Measurements from ENCODE around the gene NT5DC2.

NT5DC2 gene

GRCh38 chr3:52524752-52525679, 8.6 kb downstream of the NT5DC2 start:
- DNase-seq, result no peak

GRCh38 chr3:52524258-52524751, 9.4 kb downstream of the NT5DC2 start:
- no peak for DNase-seq

- no peak for DNase-seq
These were observed 10.0 kb downstream of the NT5DC2 start for GRCh38 chr3:52523386-52524257.

- no peak for DNase-seq
These were observed 10.9 kb downstream of the NT5DC2 start for GRCh38 chr3:52522651-52523251.

- no peak for DNase-seq
These were observed 11.6 kb downstream of the NT5DC2 start for GRCh38 chr3:52521881-52522650.

GRCh38 chr3:52521488-52521824, 12.2 kb downstream of the NT5DC2 start:
- DNase-seq, result no peak

GRCh38 chr3:52520716-52521487, 12.8 kb downstream of the NT5DC2 start:
- no peak for DNase-seq

- no peak for DNase-seq
These were observed 13.5 kb downstream of the NT5DC2 start for GRCh38 chr3:52520141-52520667.

- no peak for DNase-seq
These were observed 14.1 kb downstream of the NT5DC2 start for GRCh38 chr3:52519445-52520140.

GRCh38 chr3:52518723-52519444, 14.8 kb downstream of the NT5DC2 start:
- no peak for DNase-seq

GRCh38 chr3:52517796-52518722, 15.6 kb downstream of the NT5DC2 start:
- DNase-seq, result no peak

- DNase-seq, result no peak
These were observed 17.0 kb downstream of the NT5DC2 start for GRCh38 chr3:52516509-52517195.

- no peak for DNase-seq
These were observed 18.5 kb downstream of the NT5DC2 start for GRCh38 chr3:52515192-52515591.

GRCh38 chr3:52514576-52514975, 19.1 kb downstream of the NT5DC2 start:
- no peak for DNase-seq

- no peak for DNase-seq
These were observed 20.4 kb downstream of the NT5DC2 start for GRCh38 chr3:52513281-52513680.

- no peak for DNase-seq
These were observed 20.9 kb downstream of the NT5DC2 start for GRCh38 chr3:52512727-52513126.

- no peak for DNase-seq
These were observed 21.6 kb downstream of the NT5DC2 start for GRCh38 chr3:52512105-52512504.

GRCh38 chr3:52511509-52511908, 22.1 kb downstream of the NT5DC2 start:
- DNase-seq, result no peak

All from hematopoietic multipotent progenitor cell treated with erythropoietin and hydrocortisone succinate and interleukin-3 and kit ligand, for 6 days (in vitro differentiated cells).